ENCODE data around the gene SRRM4. TPM values are rescaled to one million over a fixed set of nuclear protein-coding genes. Genes with fewer than 3 reads are reported as not detected.

Gene SRRM4
- polyA plus RNA-seq, 1 donor (not counting 4 experiments of a cell fraction or from before 2014, with no cell fraction given) = not detected

- FAIRE-seq = no peak
- dilution Hi-C loops (cut with MboI; ENCODE audit: extremely low pct_ligation_motif_present, low sequenced_read_pairs) = no loop called here
These were observed 16.4 kb upstream of the SRRM4 start for GRCh38 chr12:118964988-118965387.

GRCh38 chr12:118970856-118971255 is 10.5 kb upstream of the SRRM4 start:
- Histone ChIP-seq H3K79me2 (ENCODE audit: control insufficient read depth, insufficient read depth, low read length) (no peaks in the 10 kb centered on the region), H3K27me3 (ENCODE audit: control insufficient read depth, extremely low read depth, insufficient read depth, low read length) (no peaks in the 10 kb centered on the region), H3K36me3 (ENCODE audit: control insufficient read depth in 2 of 2, extremely low read depth in 1 of 2, insufficient read depth in 2 of 2, low read length in 2 of 2) (no peaks in the 10 kb centered on the region), H3K9me1 (ENCODE audit: control insufficient read depth, extremely low read depth, insufficient read depth, low read length) (no peaks in the 10 kb centered on the region), H3K27ac (ENCODE audit: control insufficient read depth, insufficient read depth, low read length) (no peak overlapping the region), H3K4me3 (ENCODE audit: control insufficient read depth in 2 of 3, extremely low read depth in 1 of 3, insufficient read depth in 2 of 3, low read depth in 1 of 3, low read length in 3 of 3) (no peak overlapping the region), H2AFZ (ENCODE audit: control insufficient read depth, low read length) (no peak overlapping the region), H3K4me2 (ENCODE audit: control insufficient read depth, extremely low read depth, insufficient read depth, low read depth, low read length) (no peak overlapping the region), H3K9me3 (ENCODE audit: control insufficient read depth, low read depth, low read length) (no peaks in the 10 kb centered on the region), H4K20me1 (ENCODE audit: control insufficient read depth, extremely low read depth, insufficient read depth, low read length) (no peaks in the 10 kb centered on the region), H3K4me1 (ENCODE audit: control insufficient read depth, extremely low read depth, insufficient read depth, low read length) (no peaks in the 10 kb centered on the region), H3K9ac (ENCODE audit: control insufficient read depth, extremely low read depth, insufficient read depth, low read length) (no peak overlapping the region)
- TF ChIP-seq CTCF (optimal IDR thresholded peaks at IDR 0.05 in 1 of 3, IDR thresholded peaks at IDR 0.05 in 1 of 3, conservative IDR thresholded peaks at IDR 0.05 in 1 of 3; ENCODE audit: extremely low read depth in 1 of 3, insufficient read depth in 2 of 3, low read length in 3 of 3) = no peak
- TF ChIP-seq EZH2 (IDR thresholded peaks at IDR 0.05; ENCODE audit: low read length) = no peak
- dilution Hi-C loops (cut with MboI; ENCODE audit: extremely low pct_ligation_motif_present, low sequenced_read_pairs) = no loop called here
- DNase-seq (ENCODE audit: low read depth, low spot score) (no peak), FAIRE-seq (no peak)

More at GRCh38 chr12:118964988-118965387, 16.4 kb upstream of the SRRM4 start:
- Histone ChIP-seq H3K27me3 (ENCODE audit: control insufficient read depth, extremely low read depth, insufficient read depth, low read length) (no peaks in the 10 kb centered on the region), H3K4me2 (ENCODE audit: control insufficient read depth, extremely low read depth, insufficient read depth, low read depth, low read length) (no peak overlapping the region), H3K79me2 (ENCODE audit: control insufficient read depth, insufficient read depth, low read length) (no peaks in the 10 kb centered on the region), H2AFZ (ENCODE audit: control insufficient read depth, low read length) (no peak overlapping the region), H3K36me3 (ENCODE audit: control insufficient read depth in 2 of 2, extremely low read depth in 1 of 2, insufficient read depth in 2 of 2, low read length in 2 of 2) (no peaks in the 10 kb centered on the region), H4K20me1 (ENCODE audit: control insufficient read depth, extremely low read depth, insufficient read depth, low read length) (no peaks in the 10 kb centered on the region), H3K9ac (ENCODE audit: control insufficient read depth, extremely low read depth, insufficient read depth, low read length) (no peak overlapping the region), H3K9me1 (ENCODE audit: control insufficient read depth, extremely low read depth, insufficient read depth, low read length) (no peaks in the 10 kb centered on the region), H3K4me3 (ENCODE audit: control insufficient read depth in 2 of 3, extremely low read depth in 1 of 3, insufficient read depth in 2 of 3, low read depth in 1 of 3, low read length in 3 of 3) (no peak overlapping the region), H3K27ac (ENCODE audit: control insufficient read depth, insufficient read depth, low read length) (no peak overlapping the region), H3K4me1 (ENCODE audit: control insufficient read depth, extremely low read depth, insufficient read depth, low read length) (no peaks in the 10 kb centered on the region), H3K9me3 (ENCODE audit: control insufficient read depth, low read depth, low read length) (no peaks in the 10 kb centered on the region)
- DNase-seq (ENCODE audit: low read depth, low spot score) = no peak
- TF ChIP-seq EZH2 (IDR thresholded peaks at IDR 0.05; ENCODE audit: low read length) = no peak
- no peak for TF ChIP-seq CTCF (optimal IDR thresholded peaks at IDR 0.05 in 1 of 3, IDR thresholded peaks at IDR 0.05 in 1 of 3, conservative IDR thresholded peaks at IDR 0.05 in 1 of 3; ENCODE audit: extremely low read depth in 1 of 3, insufficient read depth in 2 of 3, low read length in 3 of 3)

Data from keratinocyte (primary cell).